Astrocyte of the hippocampus (primary cell): ENCODE measurements around the gene SPATA25.

ENCODE experiments used
- DNase-seq: peaks from one replicate; pipeline ENCODE4 v3.0.0; 2011; ENCODE audit warnings: low read depth, low spot score

The SPATA25 gene

GRCh38 chr20:45836841-45837240 lies 50.6 kb downstream of the SPATA25 start:
- no peak for DNase-seq
